IMR-90 (cell line): Measurements from ENCODE around the gene PTK7.

Experiments used
- CEBPB ChIP-seq: IDR thresholded peaks from 2 replicates; pipeline ENCODE4 v1.6.1; 2012; ENCODE audit warnings: low read depth, low read length, improper control_type of control experiment
- MAZ ChIP-seq: IDR thresholded peaks from 2 replicates; pipeline ENCODE4 v1.6.1; 2012; ENCODE audit warnings: low read depth, mild to moderate bottlenecking, low read length, improper control_type of control experiment, moderate library complexity, borderline replicate concordance
- NFE2L2 ChIP-seq: fragments of 150-350 bp; IDR thresholded peaks from 2 replicates; pipeline ENCODE4 v1.6.1; 2016; ENCODE audit warnings: low read depth, mild to moderate bottlenecking, low read length
- TF ChIP-seq, protein P1 (sequence below): conservative IDR thresholded peaks from 2 replicates; pipeline ENCODE4 v1.5.1; 2012; ENCODE audit warnings: mild to moderate bottlenecking, low read depth, low read length, improper control_type of control experiment

DNA sequence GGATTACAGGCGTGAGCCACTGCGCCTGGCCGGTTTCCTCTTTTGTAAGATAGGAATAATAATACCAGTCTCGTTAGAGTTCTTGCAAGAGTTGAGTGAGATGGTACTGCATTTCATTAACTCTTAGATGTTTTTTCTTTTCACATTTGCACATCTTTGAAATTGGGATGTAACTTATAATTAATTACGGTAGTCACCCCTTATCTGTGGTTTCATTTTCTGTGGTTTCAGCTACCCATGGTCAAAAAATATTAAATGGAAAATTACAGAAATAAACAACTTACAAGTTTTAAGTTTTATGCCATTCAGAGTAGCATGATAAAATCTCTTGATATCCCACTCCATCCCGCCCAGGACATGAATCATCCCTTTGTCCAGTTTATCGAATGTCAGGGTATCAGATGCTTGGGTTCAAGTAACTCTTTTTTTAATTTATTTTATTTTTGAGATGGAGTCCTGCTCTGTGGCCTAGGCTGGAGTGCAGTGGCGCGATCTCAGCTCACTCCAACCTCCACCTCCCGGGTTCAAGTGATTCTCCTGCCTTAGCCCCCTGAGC lies 15.4 kb downstream of the PTK7 start:
- TF ChIP-seq, protein P1, sequence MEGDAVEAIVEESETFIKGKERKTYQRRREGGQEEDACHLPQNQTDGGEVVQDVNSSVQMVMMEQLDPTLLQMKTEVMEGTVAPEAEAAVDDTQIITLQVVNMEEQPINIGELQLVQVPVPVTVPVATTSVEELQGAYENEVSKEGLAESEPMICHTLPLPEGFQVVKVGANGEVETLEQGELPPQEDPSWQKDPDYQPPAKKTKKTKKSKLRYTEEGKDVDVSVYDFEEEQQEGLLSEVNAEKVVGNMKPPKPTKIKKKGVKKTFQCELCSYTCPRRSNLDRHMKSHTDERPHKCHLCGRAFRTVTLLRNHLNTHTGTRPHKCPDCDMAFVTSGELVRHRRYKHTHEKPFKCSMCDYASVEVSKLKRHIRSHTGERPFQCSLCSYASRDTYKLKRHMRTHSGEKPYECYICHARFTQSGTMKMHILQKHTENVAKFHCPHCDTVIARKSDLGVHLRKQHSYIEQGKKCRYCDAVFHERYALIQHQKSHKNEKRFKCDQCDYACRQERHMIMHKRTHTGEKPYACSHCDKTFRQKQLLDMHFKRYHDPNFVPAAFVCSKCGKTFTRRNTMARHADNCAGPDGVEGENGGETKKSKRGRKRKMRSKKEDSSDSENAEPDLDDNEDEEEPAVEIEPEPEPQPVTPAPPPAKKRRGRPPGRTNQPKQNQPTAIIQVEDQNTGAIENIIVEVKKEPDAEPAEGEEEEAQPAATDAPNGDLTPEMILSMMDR: no peak
- no peak for TF ChIP-seq MAZ
- no peak for TF ChIP-seq NFE2L2
- TF ChIP-seq CEBPB: no peak
